NOMO-1 treated with dmso at 0.1 percent for 144 hours (cell line): Measurements from ENCODE around the gene TRIM46.
"Not testable (repeated sequence)": the region's sequence is repeated elsewhere in the genome, so short reads cannot be mapped to it uniquely, and the experiment has no call there.

ENCODE experiments used
- DNase-seq: peaks from one replicate; lab custom pipeline; 2025; ENCODE audit not compliant: unreplicated experiment; lab: John Stamatoyannopoulos, UW

TRIM46 gene

GRCh38 chr1:155226188-155226909, 52.7 kb downstream of the TRIM46 start:
- peak; percentile 94 for DNase-seq

- DNase-seq, result no peak
Measured at GRCh38 chr1:155226910-155227260, 53.2 kb downstream of the TRIM46 start.

DNA sequence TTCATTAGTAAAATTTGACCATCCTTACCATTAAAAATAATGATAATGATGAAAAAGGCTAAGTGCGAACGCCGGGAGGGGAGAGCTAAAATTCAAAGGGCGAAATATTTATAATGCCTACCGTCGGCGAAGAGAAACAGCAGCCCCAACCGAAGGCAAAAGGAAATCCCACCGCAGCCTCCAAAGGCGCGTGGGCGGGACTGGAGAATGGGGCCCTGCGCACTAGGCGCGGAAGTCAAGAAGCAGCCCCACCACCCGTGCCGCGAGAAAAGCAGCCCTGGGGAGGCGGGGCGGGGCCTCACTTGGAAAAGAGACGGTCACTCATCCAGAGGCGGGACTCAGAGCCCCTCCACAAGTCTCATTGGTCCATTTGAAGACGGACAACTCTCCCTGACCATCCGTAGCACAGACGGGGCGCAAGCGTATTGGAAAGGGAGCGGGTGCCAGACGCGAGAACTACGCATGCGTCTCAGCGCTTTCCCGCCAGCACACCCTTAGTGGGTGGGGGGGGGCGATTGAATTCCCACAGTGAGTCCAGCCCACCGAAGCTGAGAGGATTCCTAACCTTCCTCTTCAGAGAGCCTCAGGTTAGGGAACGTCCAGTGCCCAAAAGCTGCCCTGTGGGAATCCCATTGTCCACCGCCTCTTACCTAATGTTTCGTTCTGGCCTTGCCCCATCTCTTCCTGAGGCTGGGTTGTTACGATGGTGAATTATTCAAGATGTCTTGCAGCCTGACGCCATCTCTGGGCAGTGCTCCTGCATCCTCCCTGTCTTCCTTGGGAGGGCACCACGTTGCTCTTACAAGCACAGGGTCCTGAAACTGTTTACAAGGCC, 53.8 kb downstream of the TRIM46 start:
- DNase-seq, result peak; percentile 95

DNA sequence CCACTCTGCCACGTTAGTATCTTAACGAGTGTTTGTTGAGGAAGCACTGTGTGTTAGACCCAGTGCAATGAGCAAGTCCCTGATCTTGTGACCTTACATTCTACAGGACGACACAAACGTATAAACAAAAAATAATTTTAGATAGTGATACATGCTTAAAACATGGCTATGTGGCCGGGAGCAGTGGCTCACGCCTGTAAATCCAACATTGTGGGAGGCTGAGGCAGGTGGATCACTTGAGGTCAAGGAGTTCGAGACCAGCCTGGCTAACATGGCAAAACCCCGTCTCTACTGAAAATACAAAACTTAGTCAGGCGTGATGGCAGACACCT, 54.4 kb downstream of the TRIM46 start:
- no peak for DNase-seq

DNA sequence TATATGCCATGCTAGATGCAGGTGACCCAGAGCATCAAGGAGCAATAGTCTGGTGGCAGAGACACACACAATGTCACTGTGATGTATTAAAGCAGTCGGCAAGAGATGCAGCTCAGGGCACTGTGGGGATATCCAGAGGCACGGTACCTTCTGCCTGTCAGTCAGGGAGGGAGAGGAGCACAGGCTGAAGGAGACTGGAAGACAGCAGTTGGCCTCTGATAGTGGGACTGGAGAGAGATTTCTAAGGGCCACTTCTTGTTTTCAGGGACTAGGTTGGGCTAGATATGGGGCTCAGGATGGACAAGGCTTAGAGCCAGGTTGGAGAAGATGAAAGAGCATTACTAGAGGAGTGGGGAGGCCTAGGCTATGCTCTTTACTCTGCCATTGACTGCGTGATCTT, 57.7 kb downstream of the TRIM46 start:
- DNase-seq, result not testable (repeated sequence)

GRCh38 chr1:155232001-155232978, 58.6 kb downstream of the TRIM46 start:
- not testable (repeated sequence) for DNase-seq

- DNase-seq, result not testable (repeated sequence)
Measured at GRCh38 chr1:155233502-155233901, 59.9 kb downstream of the TRIM46 start.
